ENCODE data around the gene EXOC6B.
"Not testable (repeated sequence)": the region's sequence is repeated elsewhere in the genome, so short reads cannot be mapped to it uniquely, and the experiment has no call there.

The EXOC6B gene

GRCh38 chr2:72526623-72527022 lies 299.2 kb downstream of the EXOC6B start:
- no peak for DNase-seq (ENCODE audit: low read depth)

GRCh38 chr2:72524071-72524470 lies 301.8 kb downstream of the EXOC6B start:
- DNase-seq (ENCODE audit: low read depth), result no peak
- H3K4me3 ChIP-seq (ENCODE audit: low read depth, low read length), result no peak overlapping the region

More at GRCh38 chr2:72526623-72527022, 299.2 kb downstream of the EXOC6B start:
- no peak overlapping the region for H3K4me3 ChIP-seq (ENCODE audit: low read depth, low read length)

GRCh38 chr2:72515696-72516095 lies 310.1 kb downstream of the EXOC6B start:
- no peak for DNase-seq (ENCODE audit: low read depth)
- no peak overlapping the region for H3K4me3 ChIP-seq (ENCODE audit: low read depth, low read length)

DNA sequence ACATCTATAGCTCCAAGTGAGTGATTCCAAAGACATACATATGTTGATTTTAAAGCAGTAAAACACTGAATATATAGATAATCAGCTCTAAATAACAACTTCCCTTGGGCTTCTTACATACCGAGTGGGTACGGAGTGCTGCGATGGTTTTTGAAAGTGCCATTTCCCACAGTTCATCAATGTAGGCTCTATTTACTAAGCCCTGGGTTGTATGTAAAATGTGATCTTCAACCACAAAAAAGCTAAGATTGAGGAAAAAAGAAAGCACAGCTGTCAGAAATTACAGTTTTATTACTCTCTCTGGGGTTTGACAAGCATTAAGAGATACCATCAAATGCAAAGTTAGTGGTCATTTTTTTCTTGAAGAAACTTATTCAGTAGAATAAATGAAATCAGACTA lies 312.8 kb downstream of the EXOC6B start:
- H3K4me3 ChIP-seq (ENCODE audit: low read depth, low read length), result no peak overlapping the region
- DNase-seq (ENCODE audit: low read depth), result no peak

DNA sequence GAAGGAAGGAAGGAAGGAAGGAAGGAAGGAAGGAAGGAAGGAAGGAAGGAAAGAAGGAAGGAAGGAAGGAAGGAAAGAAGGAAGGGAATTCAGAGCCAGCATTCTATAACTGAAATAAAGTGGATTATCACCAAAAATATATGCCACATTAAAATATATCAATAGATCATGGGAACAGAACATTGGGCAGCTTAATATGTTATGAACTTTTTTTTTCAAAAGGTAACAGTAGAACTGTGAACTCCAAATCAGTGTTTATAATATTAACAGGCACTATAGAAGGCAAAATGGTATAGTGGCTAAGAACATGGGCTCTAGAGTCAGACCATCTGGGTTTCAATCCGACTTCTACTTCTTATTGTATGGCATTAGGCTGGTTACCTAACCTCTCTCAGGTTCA lies 313.5 kb downstream of the EXOC6B start:
- no peak overlapping the region for H3K4me3 ChIP-seq (ENCODE audit: low read depth, low read length)
- DNase-seq (ENCODE audit: low read depth), result no peak

- no peak for DNase-seq (ENCODE audit: low read depth)
- H3K4me3 ChIP-seq (ENCODE audit: low read depth, low read length), result no peak overlapping the region
Observed at GRCh38 chr2:72511906-72512305, 313.9 kb downstream of the EXOC6B start.

DNA sequence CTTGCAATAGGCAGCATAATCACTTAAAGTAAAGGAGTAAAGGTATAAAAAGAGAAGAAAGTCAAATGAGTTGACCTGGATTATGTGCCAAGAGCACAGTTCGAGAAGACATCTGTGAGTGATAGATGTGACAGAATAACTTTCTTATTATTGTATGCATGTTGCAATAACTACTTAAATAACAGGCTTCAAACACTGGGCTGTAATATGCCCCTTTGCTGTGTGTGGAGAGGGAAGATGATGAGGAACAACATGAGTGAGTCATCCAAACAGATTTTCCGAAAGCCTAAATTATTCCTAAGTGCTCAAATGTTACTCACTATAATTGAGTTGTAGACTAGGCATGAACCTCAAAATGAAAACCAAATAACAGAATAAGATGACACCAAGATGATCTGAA lies 328.1 kb downstream of the EXOC6B start:
- H3K4me3 ChIP-seq (ENCODE audit: low read depth, low read length), result no peak overlapping the region
- DNase-seq (ENCODE audit: low read depth), result no peak

DNA sequence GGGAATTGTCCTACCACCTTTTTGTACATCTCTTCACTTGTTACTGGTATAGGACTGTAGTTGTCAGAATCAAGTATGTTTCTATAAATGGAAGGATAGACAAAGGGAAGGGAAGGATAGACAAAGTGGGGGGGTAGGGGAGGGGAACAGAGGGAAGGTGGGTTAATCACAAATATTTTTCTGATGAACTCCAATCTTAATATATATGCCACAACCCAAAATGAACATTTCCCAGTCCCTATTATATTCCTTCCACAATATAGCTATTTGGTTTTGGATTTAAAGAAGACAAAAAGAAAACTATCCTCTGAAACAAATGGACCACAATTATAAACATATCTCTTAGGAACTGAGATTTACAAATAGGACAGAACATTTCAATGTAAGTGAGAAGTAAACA lies 329.4 kb downstream of the EXOC6B start:
- no peak for DNase-seq (ENCODE audit: low read depth)
- H3K4me3 ChIP-seq (ENCODE audit: low read depth, low read length), result no peak overlapping the region

- H3K4me3 ChIP-seq (ENCODE audit: low read depth, low read length), result no peak overlapping the region
- DNase-seq (ENCODE audit: low read depth), result no peak
Observed at GRCh38 chr2:72494392-72494791, 331.4 kb downstream of the EXOC6B start.

- DNase-seq (ENCODE audit: low read depth); H3K4me3 ChIP-seq (ENCODE audit: low read depth, low read length): not testable (repeated sequence)
Observed at GRCh38 chr2:72484622-72485021, 341.2 kb downstream of the EXOC6B start.

DNA sequence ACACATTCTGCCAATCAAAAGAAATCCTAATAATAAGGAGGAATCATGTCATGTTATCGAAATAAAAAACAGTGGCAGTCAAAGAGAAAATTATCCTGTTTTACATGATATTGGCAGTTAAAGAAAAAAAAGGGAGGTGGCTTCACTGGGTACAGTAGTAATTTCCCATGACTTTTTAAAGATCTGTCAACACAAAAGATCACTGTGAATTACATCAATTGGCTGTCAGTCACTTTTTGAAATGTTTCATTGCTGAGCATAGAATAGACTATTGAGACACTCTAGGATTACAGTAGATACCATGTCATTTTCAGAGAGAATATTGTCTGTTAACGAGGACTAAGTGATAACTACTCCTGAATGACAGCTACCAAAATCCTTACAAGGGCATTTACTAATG lies 342.5 kb downstream of the EXOC6B start:
- no peak overlapping the region for H3K4me3 ChIP-seq (ENCODE audit: low read depth, low read length)

DNA sequence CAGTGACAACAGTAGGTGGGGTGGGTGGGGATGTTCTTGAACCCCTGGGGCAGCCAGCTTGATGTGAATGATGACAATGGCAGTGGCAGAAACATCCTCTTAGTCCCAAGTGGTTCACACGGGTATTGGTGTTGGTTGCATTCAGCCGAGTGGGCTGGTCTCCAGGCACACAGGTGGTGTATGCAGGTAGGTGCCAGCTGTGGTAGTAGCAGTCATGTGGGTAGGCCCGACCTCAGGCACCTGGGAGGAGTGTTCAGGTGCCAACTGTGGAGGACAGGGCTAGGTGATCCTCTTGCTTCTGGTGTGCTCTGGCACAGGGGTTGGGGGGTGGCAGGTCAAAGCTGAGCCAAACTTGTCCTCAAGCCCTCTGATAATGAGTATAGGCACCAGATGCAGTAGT lies 350.6 kb downstream of the EXOC6B start:
- no peak for DNase-seq (ENCODE audit: low read depth)
- H3K4me3 ChIP-seq (ENCODE audit: low read depth, low read length), result no peak overlapping the region

More for the DNA sequence above, 342.5 kb downstream of the EXOC6B start:
- DNase-seq (ENCODE audit: low read depth), result no peak

DNA sequence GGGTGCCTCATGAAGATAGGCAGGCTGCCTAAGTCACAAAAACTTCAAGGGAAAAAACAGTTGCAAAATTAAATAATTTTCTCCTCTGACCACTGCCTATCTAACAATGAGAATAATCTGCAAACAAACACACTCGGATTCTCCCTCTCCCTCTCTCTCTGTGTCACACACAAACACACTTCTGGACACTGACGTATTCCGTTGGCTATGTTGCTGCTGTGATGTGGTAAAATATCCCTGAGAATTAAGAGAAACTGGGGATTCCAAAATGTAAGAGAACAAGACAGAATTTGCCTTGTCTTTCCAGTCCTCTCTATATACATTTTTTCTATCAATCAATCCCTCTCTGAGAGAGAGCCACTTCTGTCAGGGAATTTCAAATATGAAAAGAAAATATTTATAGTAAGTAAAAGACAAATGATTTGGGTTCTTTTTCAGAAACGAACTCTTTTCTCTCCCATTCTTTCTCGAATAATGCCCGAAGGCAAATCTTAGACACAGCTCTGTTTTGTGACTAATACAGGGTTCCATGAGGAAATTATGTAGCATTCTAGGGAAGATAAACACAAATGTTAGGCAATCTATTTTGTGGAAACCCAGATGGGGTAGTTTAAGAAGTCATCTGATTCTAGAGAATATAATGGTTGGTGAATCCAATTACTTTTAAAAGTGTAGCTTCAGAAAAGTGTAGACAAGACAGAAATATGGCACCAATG lies 367.9 kb downstream of the EXOC6B start:
- DNase-seq (ENCODE audit: low read depth), result no peak
- H3K4me3 ChIP-seq (ENCODE audit: low read depth, low read length), result no peak overlapping the region

DNA sequence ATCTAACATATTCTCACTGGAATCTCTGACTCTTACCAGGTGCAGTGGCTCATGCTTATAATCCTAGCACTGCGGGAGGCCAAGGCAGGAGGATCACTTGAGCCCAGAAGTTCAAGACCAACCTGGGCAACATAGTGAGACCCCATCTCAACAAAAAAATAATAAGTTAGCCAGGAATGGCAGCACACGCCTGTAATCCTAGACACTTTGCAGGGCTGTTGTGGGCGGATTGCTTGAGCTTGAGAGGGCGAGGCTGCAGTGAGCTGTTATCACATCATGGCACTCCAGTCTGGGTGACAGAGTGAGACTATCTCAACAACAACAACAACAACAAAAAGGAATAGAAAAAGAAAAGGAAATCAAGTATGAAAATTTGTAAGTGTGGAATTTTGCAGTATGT lies 371.6 kb downstream of the EXOC6B start:
- no peak overlapping the region for H3K4me3 ChIP-seq (ENCODE audit: low read depth, low read length)
- DNase-seq (ENCODE audit: low read depth), result no peak

- no peak overlapping the region for H3K4me3 ChIP-seq (ENCODE audit: low read depth, low read length)
- no peak for DNase-seq (ENCODE audit: low read depth)
Observed at GRCh38 chr2:72442270-72442669, 383.6 kb downstream of the EXOC6B start.

- H3K4me3 ChIP-seq (ENCODE audit: low read depth, low read length), result no peak overlapping the region
- no peak for DNase-seq (ENCODE audit: low read depth)
Observed at GRCh38 chr2:72439892-72440291, 385.9 kb downstream of the EXOC6B start.

GRCh38 chr2:72438364-72438763 lies 387.5 kb downstream of the EXOC6B start:
- no peak overlapping the region for H3K4me3 ChIP-seq (ENCODE audit: low read depth, low read length)
- no peak for DNase-seq (ENCODE audit: low read depth)

GRCh38 chr2:72431737-72432136 lies 394.1 kb downstream of the EXOC6B start:
- H3K4me3 ChIP-seq (ENCODE audit: low read depth, low read length), result no peak overlapping the region
- no peak for DNase-seq (ENCODE audit: low read depth)

GRCh38 chr2:72427022-72427861 lies 398.6 kb downstream of the EXOC6B start:
- no peak for DNase-seq (ENCODE audit: low read depth)
- H3K4me3 ChIP-seq (ENCODE audit: low read depth, low read length), result no peak overlapping the region

GRCh38 chr2:72425996-72426395 lies 399.8 kb downstream of the EXOC6B start:
- no peak for DNase-seq (ENCODE audit: low read depth)

DNA sequence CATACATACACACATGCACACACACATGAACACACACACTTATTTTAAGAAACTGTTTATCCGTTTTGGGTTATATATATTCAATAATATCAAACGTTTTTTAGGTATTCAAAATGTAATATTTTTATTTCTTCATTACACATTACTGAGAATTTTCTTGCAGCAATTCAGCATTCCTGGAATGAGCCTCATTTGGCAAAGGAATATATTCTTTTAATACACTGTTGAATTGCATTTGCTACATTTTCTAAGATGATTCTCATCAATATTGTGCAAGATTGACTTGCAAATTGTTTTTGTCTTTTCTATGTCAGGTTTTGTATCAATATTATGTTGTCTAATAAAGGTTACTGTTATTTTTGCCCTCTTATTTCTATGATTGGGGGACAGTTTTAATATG lies 402.1 kb downstream of the EXOC6B start:
- H3K4me3 ChIP-seq (ENCODE audit: low read depth, low read length), result no peak overlapping the region
- no peak for DNase-seq (ENCODE audit: low read depth)

More at GRCh38 chr2:72425996-72426395, 399.8 kb downstream of the EXOC6B start:
- no peak overlapping the region for H3K4me3 ChIP-seq (ENCODE audit: low read depth, low read length)

All from skeletal muscle cell (primary cell).